ENCODE results near the gene LYG2. TPM values are rescaled to one million over a fixed set of nuclear protein-coding genes. Genes with fewer than 3 reads are reported as not detected.

Gene LYG2
- not detected for total RNA-seq

DNA sequence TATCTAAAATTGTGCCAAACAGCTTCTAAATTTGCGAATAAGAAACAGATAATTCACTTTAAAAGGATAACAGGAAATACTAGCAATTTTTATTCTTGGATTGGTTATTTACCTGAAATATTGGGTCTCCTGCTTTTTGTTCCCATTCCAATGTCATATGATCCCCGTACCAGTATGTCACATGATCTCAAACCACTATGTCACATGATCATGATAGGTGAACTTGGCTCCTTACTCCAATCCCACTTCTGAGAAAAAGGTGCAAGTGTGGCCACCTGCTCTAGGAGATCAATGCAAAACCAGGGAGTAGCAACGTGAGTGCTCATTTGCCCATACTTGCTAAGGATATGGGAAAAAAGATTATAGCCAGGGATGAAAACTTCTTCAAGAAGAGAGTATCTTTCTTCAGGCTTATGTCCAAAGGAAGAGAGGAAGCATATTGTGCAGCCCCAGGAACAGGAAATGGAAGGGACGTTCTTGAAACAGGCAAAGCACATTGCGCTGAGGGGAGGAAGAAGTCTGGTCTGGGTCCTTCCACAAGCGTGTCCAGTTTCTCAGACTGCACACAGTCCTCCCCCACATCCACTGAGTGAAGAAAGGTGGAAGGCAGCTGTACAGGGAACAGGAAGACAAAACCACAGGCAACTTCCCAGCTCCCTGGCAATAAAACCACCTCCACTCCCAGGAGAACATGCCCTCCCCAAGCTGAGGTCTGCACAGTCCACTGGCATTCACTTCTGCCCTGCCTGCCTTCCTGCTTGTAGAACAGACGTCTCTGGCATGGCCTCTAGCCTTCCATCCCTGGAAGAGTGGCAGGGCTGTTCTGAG, at the start of gene LYG2:
TSS of gene LYG2 (minus strand) at position 176 of the 828 bp plus-strand sequence. CDS start 1,406 bp downstream, outside the sequence.

GRCh38 chr2:99301097-99301496, 45.6 kb upstream of the LYG2 start, which contains the start of gene LYG1:
Gene LYG1, minus strand, starts transcription at chr2:99301197. Its CDS starts 5,527 bp downstream, at chr2:99295670.

Small RNAs within 50 kb of the gene (small RNA-seq; reads per million reads assigned to genes)
- not detected for gene AC092587.1 (ENCODE audit: low replicate concordance)

Other genes with a start within 250 kb of the LYG2 start
- 8.7 TPM for gene C2orf15, start 114.0 kb downstream of the LYG2 start, total RNA-seq
- gene TSGA10, start 100.7 kb downstream of the LYG2 start, total RNA-seq: 14.7 TPM
- gene LIPT1, start 100.7 kb downstream of the LYG2 start, total RNA-seq: 9.9 TPM
- gene MITD1, start 74.6 kb downstream of the LYG2 start, total RNA-seq: 25.1 TPM
- 35.4 TPM for gene MRPL30, start 74.5 kb downstream of the LYG2 start, total RNA-seq
- gene LYG1, start 45.5 kb upstream of the LYG2 start, total RNA-seq: 1.1 TPM
- gene TXNDC9, start 80.7 kb upstream of the LYG2 start, total RNA-seq: 24.6 TPM
- gene EIF5B, start 81.7 kb upstream of the LYG2 start, total RNA-seq: 28.7 TPM
- 79.2 TPM for gene REV1, start 234.4 kb upstream of the LYG2 start, total RNA-seq